HepG2 (cell line): Measurements from ENCODE around the gene OAF. TPM values are rescaled to one million over a fixed set of nuclear protein-coding genes. Genes with fewer than 3 reads are reported as not detected.
A peak's percentile ranks its signal among the peaks of the same experiment; 100 is the strongest.

ENCODE experiments used
- DMTF1 ChIP-seq: sonication (generic); formaldehyde crosslinking; IDR thresholded peaks from 2 replicates; pipeline ENCODE4 v1.4.0; 2020; ENCODE audit warnings: mild to moderate bottlenecking, missing genetic modification reagents
- KLF15 ChIP-seq: sonication (generic); formaldehyde crosslinking; IDR thresholded peaks from 2 replicates; pipeline ENCODE4 v1.8.1; 2023; ENCODE audit warnings: borderline replicate concordance, mild to moderate bottlenecking, inconsistent platforms, missing genetic modification reagents, mixed read lengths
- MBD4 ChIP-seq: IDR thresholded peaks from 2 replicates; pipeline ENCODE4 v1.6.1; 2012; ENCODE audit warnings: low read length, inconsistent platforms, borderline replicate concordance
- MTA1 ChIP-seq: sonication (generic); formaldehyde crosslinking; IDR thresholded peaks from 2 replicates; pipeline ENCODE4 v1.4.0; 2020; ENCODE audit warnings: missing genetic modification reagents, mild to moderate bottlenecking, borderline replicate concordance
- MYPOP ChIP-seq: sonication (generic); formaldehyde crosslinking; IDR thresholded peaks from 2 replicates; pipeline ENCODE4 v1.8.1; 2023; ENCODE audit warnings: mild to moderate bottlenecking, moderate library complexity, missing genetic modification reagents
- NFRKB ChIP-seq: fragments of 450-650 bp; IDR thresholded peaks from 2 replicates; pipeline ENCODE4 v1.6.1; 2017
- NR0B2 ChIP-seq: sonication (generic); formaldehyde crosslinking; IDR thresholded peaks from 2 replicates; pipeline ENCODE4 v1.4.0; 2020; ENCODE audit warnings: mild to moderate bottlenecking, missing genetic modification reagents
- RCOR2 ChIP-seq: IDR thresholded peaks from 2 replicates; pipeline ENCODE4 v1.6.1; 2016; ENCODE audit warnings: missing biosample characterization, missing genetic modification reagents
- TEAD3 ChIP-seq: optimal IDR thresholded peaks from 2 replicates; pipeline ENCODE3; 2016; ENCODE audit warnings: borderline replicate concordance
- TFDP1 ChIP-seq: IDR thresholded peaks from 2 replicates; pipeline ENCODE4 v1.6.1; 2016; ENCODE audit warnings: missing compliant biosample characterization, missing genetic modification reagents, borderline replicate concordance
- ZNF563 ChIP-seq: sonication (generic); formaldehyde crosslinking; IDR thresholded peaks from 2 replicates; pipeline ENCODE4 v1.8.0; 2022; ENCODE audit warnings: mild to moderate bottlenecking, moderate library complexity, missing genetic modification reagents
- ZNF672 ChIP-seq: sonication (generic); formaldehyde crosslinking; IDR thresholded peaks from 2 replicates; pipeline ENCODE4 v1.8.1; 2022; ENCODE audit warnings: missing genetic modification reagents
- ZNF761 ChIP-seq: sonication (generic); formaldehyde crosslinking; conservative IDR thresholded peaks from 2 replicates; pipeline ENCODE4 v1.4.0; 2020; ENCODE audit warnings: mild to moderate bottlenecking, missing genetic modification reagents
- polyA plus RNA-seq, 8 experiments: library from polyadenylated mRNA; depleted of rRNA in 3 of 8; stranded (reverse) in 7 of 8; unstranded in 1 of 8; fragments of >200 nt; fragmentation: Illumina TruSeq in 4 of 8; extraction: Trizol in 4 of 8; gene quantifications; 2 replicates each; pipeline versions ENCODE4 v1.2.1 to v1.2.3, GENCODE V29; 2011 to 2016; ENCODE audit warnings: low read depth in 4 of 8, missing spikeins in 1 of 8, mixed read lengths in 1 of 8; ENCODE audit not compliant: insufficient read depth in 1 of 8
- total RNA-seq, 5 experiments: library from RNA; depleted of rRNA; stranded (reverse); fragments of >200 nt; fragmentation: Illumina TruSeq; extraction: Trizol; gene quantifications; 2 replicates each; pipeline ENCODE4 v1.2.3, GENCODE V29; 2016; ENCODE audit warnings: low read depth in 1 of 5

The OAF gene
- total and polyA plus RNA-seq, 2 of the 13 experiments (the other 11 are each of a cell fraction or from before 2014, with no cell fraction given), result 63.7 to 94.6 TPM

- TF ChIP-seq TFDP1, result peak; percentile 43; the same call in 1 of the 2 replicates
- TF ChIP-seq KLF15 (CRISPR knock-in tag), result no peak
- no peak for TF ChIP-seq TEAD3 (CRISPR knock-in tag)
- peak; percentile 11; the same call in 1 of the 2 replicates for TF ChIP-seq ZNF563 (CRISPR knock-in tag)
- TF ChIP-seq ZNF761 (CRISPR knock-in tag), result 0 out of 2 replicates have a peak, but pooled peaks have one; percentile 16
- TF ChIP-seq DMTF1, result 0 out of 2 replicates have a peak, but pooled peaks have one; percentile 51
- TF ChIP-seq MTA1 (CRISPR knock-in tag), result peak; percentile 2; the same call in 1 of the 2 replicates
- TF ChIP-seq ZNF672 (CRISPR knock-in tag), result no peak
- peak; percentile 42; the same call in 1 of the 2 replicates for TF ChIP-seq MYPOP (CRISPR knock-in tag)
- TF ChIP-seq RCOR2, result 0 out of 2 replicates have a peak, but pooled peaks have one; percentile 10
- no peak for TF ChIP-seq MBD4
- TF ChIP-seq NR0B2, result 0 out of 2 replicates have a peak, but pooled peaks have one; percentile 23
- TF ChIP-seq NFRKB, result no peak
These were observed 26.4 kb upstream of the OAF start (continued) for GRCh38 chr11:120184371-120184945.
